ENCODE results near the gene LSM14B.

- TF ChIP-seq CTCF (IDR thresholded peaks at IDR 0.05; ENCODE audit: low read length) (no peak), EZH2 (IDR thresholded peaks at IDR 0.05; ENCODE audit: borderline replicate concordance, low read length) (no peak)
Measured at GRCh38 chr20:62176866-62177265, 54.6 kb downstream of the LSM14B start.

All from OCI-LY1 (cell line).